IMR-90 (cell line): ENCODE data around the gene RPGR. TPM values are rescaled to one million over a fixed set of nuclear protein-coding genes. Genes with fewer than 3 reads are reported as not detected.
A peak's percentile ranks its signal among the peaks of the same experiment; 100 is the strongest.

Source experiments
- ATAC-seq: fragments of 200-7000 bp; cut with Tn5 transposase; 2 replicates; pipeline ENCODE4 v1.9.1; 2020; ENCODE audit warnings: low read depth, mild to moderate bottlenecking, moderate library complexity
- BruUV-seq: library from RNA; stranded (reverse); fragments of 400-500 nt; replicated peaks from 2 replicates; lab custom pipeline; 2021; lab: Mats Ljungman, UMichigan
- CTCF ChIA-PET: fragments of 300-600 bp; formaldehyde crosslinking; extraction: SDS; loops from one replicate; lab custom pipeline; 2021; ENCODE audit warnings: antibody characterized with exemption; lab: Yijun Ruan, JAX
- POLR2A ChIA-PET: fragments of 300-600 bp; sonication (Branson Sonifier 250); formaldehyde crosslinking; loops from one replicate; lab custom pipeline; 2022; ENCODE audit warnings: antibody characterized with exemption; ENCODE audit not compliant: unreplicated experiment; lab: Charles Lee
- DNase-seq: peaks from one replicate; pipeline ENCODE4 v3.0.0; 2013
- H2AFZ ChIP-seq: replicated peaks from 2 replicates; pipeline ENCODE3; 2013; ENCODE audit warnings: low read length, mild to moderate bottlenecking; ENCODE audit not compliant: poor library complexity
- H2AK5ac ChIP-seq: 2 replicates; pipeline ENCODE4 v1.6.1; 2013; ENCODE audit warnings: low read depth, low read length, inconsistent platforms
- H2AK9ac ChIP-seq: replicated peaks from 2 replicates; pipeline ENCODE3; 2013; ENCODE audit warnings: mild to moderate bottlenecking, low read depth, low read length, moderate library complexity; ENCODE audit not compliant: poor library complexity
- H2BK120ac ChIP-seq: 2 replicates; pipeline ENCODE4 v1.6.1; 2013; ENCODE audit warnings: low read depth, low read length, inconsistent platforms
- H2BK15ac ChIP-seq: 3 replicates; pipeline ENCODE4 v1.6.1; 2013; ENCODE audit warnings: low read depth, low read length, inconsistent platforms
- H2BK20ac ChIP-seq: 2 replicates; pipeline ENCODE4 v1.6.1; 2013; ENCODE audit warnings: low read depth, mild to moderate bottlenecking, inconsistent platforms, low read length, moderate library complexity
- H2BK5ac ChIP-seq: 2 replicates; pipeline ENCODE4 v1.6.1; 2013; ENCODE audit warnings: mild to moderate bottlenecking, low read depth, low read length, inconsistent platforms; ENCODE audit not compliant: poor library complexity, severe bottlenecking
- H3K14ac ChIP-seq: replicated peaks from 2 replicates; pipeline ENCODE4 v1.6.1; 2013; ENCODE audit warnings: low read depth, low read length, inconsistent platforms
- H3K18ac ChIP-seq: 2 replicates; pipeline ENCODE4 v1.6.1; 2013; ENCODE audit warnings: low read depth, low read length, control low read depth
- H3K23ac ChIP-seq: 2 replicates; pipeline ENCODE4 v1.6.1; 2013; ENCODE audit warnings: low read depth, low read length, inconsistent platforms
- H3K27ac ChIP-seq: 2 replicates; pipeline ENCODE4 v1.5.1; 2013; ENCODE audit warnings: mild to moderate bottlenecking, control low read depth, low read length; ENCODE audit not compliant: insufficient read depth
- H3K27me3 ChIP-seq: 2 replicates; pipeline ENCODE4 v1.6.1; 2013; ENCODE audit warnings: low read length; ENCODE audit not compliant: control insufficient read depth, insufficient read depth
- H3K36me3 ChIP-seq: 2 replicates; pipeline ENCODE4 v1.6.1; 2013; ENCODE audit warnings: low read length, mixed read lengths; ENCODE audit not compliant: control insufficient read depth, insufficient read depth
- H3K4ac ChIP-seq: 2 replicates; pipeline ENCODE4 v1.6.1; 2013; ENCODE audit warnings: low read depth, low read length, inconsistent platforms
- H3K4me1 ChIP-seq: 2 replicates; pipeline ENCODE4 v1.6.1; 2013; ENCODE audit warnings: low read length, mixed read lengths; ENCODE audit not compliant: control insufficient read depth, insufficient read depth
- H3K4me2 ChIP-seq: 2 replicates; pipeline ENCODE4 v1.6.1; 2013; ENCODE audit warnings: low read depth, mild to moderate bottlenecking, control low read depth, low read length, moderate library complexity
- H3K4me3 ChIP-seq: 2 replicates; pipeline ENCODE4 v1.5.1; 2013; ENCODE audit warnings: low read depth, mild to moderate bottlenecking, control low read depth, low read length, moderate library complexity; ENCODE audit not compliant: insufficient read depth
- H3K56ac ChIP-seq: 2 replicates; pipeline ENCODE4 v1.6.1; 2013; ENCODE audit warnings: low read length, inconsistent platforms; ENCODE audit not compliant: insufficient read depth; ENCODE audit errors: extremely low read depth
- H3K79me1 ChIP-seq, 2 experiments: 2 replicates each; pipeline ENCODE4 v1.6.1; 2013; ENCODE audit warnings: low read length in 2 of 2, inconsistent platforms in 1 of 2, low read depth in 1 of 2
- H3K9ac ChIP-seq: 2 replicates; pipeline ENCODE4 v1.6.1; 2013; ENCODE audit warnings: low read depth, low read length, control low read depth
- H3K9me1 ChIP-seq: 2 replicates; pipeline ENCODE4 v1.6.1; 2013; ENCODE audit warnings: low read length, inconsistent platforms; ENCODE audit not compliant: insufficient read depth
- H3K9me3 ChIP-seq: 2 replicates; pipeline ENCODE4 v1.6.1; 2013; ENCODE audit warnings: low read length; ENCODE audit not compliant: control insufficient read depth, insufficient read depth
- H4K20me1 ChIP-seq: 2 replicates; pipeline ENCODE4 v1.6.1; 2013; ENCODE audit warnings: low read length, inconsistent platforms; ENCODE audit not compliant: insufficient read depth
- H4K5ac ChIP-seq: 2 replicates; pipeline ENCODE4 v1.6.1; 2013; ENCODE audit warnings: mild to moderate bottlenecking, low read depth, low read length, control low read depth
- H4K8ac ChIP-seq, 2 experiments: 2 replicates each; pipeline ENCODE4 v1.6.1; 2013; ENCODE audit warnings: low read depth in 2 of 2, low read length in 2 of 2, control low read depth in 1 of 2, inconsistent platforms in 1 of 2
- H4K91ac ChIP-seq: 2 replicates; pipeline ENCODE4 v1.6.1; 2013; ENCODE audit warnings: low read depth, low read length, inconsistent platforms; ENCODE audit not compliant: insufficient read depth
- CEBPB ChIP-seq: IDR thresholded peaks from 2 replicates; pipeline ENCODE4 v1.6.1; 2012; ENCODE audit warnings: low read depth, low read length, improper control_type of control experiment
- CHD1 ChIP-seq: IDR thresholded peaks from 2 replicates; pipeline ENCODE4 v1.6.1; 2012; ENCODE audit warnings: low read depth, low read length, improper control_type of control experiment
- MAFK ChIP-seq: IDR thresholded peaks from 2 replicates; pipeline ENCODE4 v1.6.1; 2012; ENCODE audit warnings: low read depth, low read length, improper control_type of control experiment
- MXI1 ChIP-seq: IDR thresholded peaks from 2 replicates; pipeline ENCODE4 v1.6.1; 2012; ENCODE audit warnings: low read depth, mild to moderate bottlenecking, low read length, moderate library complexity, borderline replicate concordance
- POLR2A ChIP-seq: IDR thresholded peaks from 2 replicates; pipeline ENCODE4 v1.6.1; 2012; ENCODE audit warnings: mild to moderate bottlenecking, low read depth, low read length
- WGBS, 2 experiments: methylation state at CpG; one replicate each; pipeline versions ENCODE4 v1.1.5 to v1.1.7; 2013; ENCODE audit warnings: missing lambda C conversion rate in 2 of 2; ENCODE audit not compliant: insufficient read length in 1 of 2; ENCODE audit errors: extremely low coverage in 2 of 2; 5-methylcytosine and 5-hydroxymethylcytosine counted together
- dilution Hi-C: fragments of 300-500 bp; cut with HindIII; formaldehyde crosslinking; loops from one replicate; pipeline ENCODE4 v1.14.3; 2018; ENCODE audit warnings: low sequenced_read_pairs; ENCODE audit not compliant: unreplicated experiment
- in situ Hi-C: fragments of 300-500 bp; cut with MboI; formaldehyde crosslinking; loops from 3 replicates; pipeline ENCODE4 v1.14.3; 2019; ENCODE audit warnings: low sequenced_read_pairs, inconsistent platforms, mixed read lengths
- intact Hi-C: fragments of 100-400 bp; cut with micrococcal nuclease; formaldehyde crosslinking; loops from 2 replicates; pipeline ENCODE4 v1.10.0; 2022
- polyA plus RNA-seq, 3 experiments: library from polyadenylated mRNA; depleted of rRNA; stranded (reverse); fragments of >200 nt; gene quantifications; 2 replicates each; pipeline ENCODE4 v1.2.3, GENCODE V29; 2012; ENCODE audit warnings: low replicate concordance in 1 of 3
- total RNA-seq: library from RNA; depleted of rRNA; stranded (reverse); fragments of >200 nt; gene quantifications from 2 replicates; pipeline ENCODE4 v1.2.3, GENCODE V29; 2012

The RPGR gene
- total and polyA plus RNA-seq, 2 of the 4 experiments (the other 2 are of a cell fraction) = 2.2 to 3.8 TPM

GRCh38 chrX:38346150-38346549 is 18.8 kb upstream of the RPGR start:
- TF ChIP-seq MXI1 (no peak), POLR2A (no peak), CEBPB (no peak), MAFK (peak; percentile 76), CHD1 (no peak)
- Histone ChIP-seq H2BK20ac (no peak overlapping the region), H3K4me3 (no peak overlapping the region), H3K23ac (no peak overlapping the region), H3K9me1 (no peaks in the 10 kb centered on the region), H3K56ac (no peak overlapping the region), H3K79me1 (no peaks in the 10 kb centered on the region), H4K20me1 (no peaks in the 10 kb centered on the region), H2BK5ac (no peak overlapping the region), H3K9ac (no peak overlapping the region), H3K4me1 (no peaks in the 10 kb centered on the region), H3K14ac (no peak overlapping the region), H2AK9ac (no peak overlapping the region), H4K5ac (no peak overlapping the region), H2BK15ac (no peak overlapping the region), H3K4me2 (no peak overlapping the region), H2AFZ (no peak overlapping the region), H2AK5ac (no peak overlapping the region), H4K8ac (no peak overlapping the region), H2BK120ac (no peak overlapping the region), H4K91ac (no peak overlapping the region), H3K36me3 (no peaks in the 10 kb centered on the region), H3K4ac (no peak overlapping the region), H3K27ac (no peak overlapping the region), H3K18ac (no peak overlapping the region), H3K9me3 (no peaks in the 10 kb centered on the region), H3K27me3 (peaks cover 5% of the 10 kb centered on the region)
- no CpG with 5 or more reads among the region's 5 CpGs for WGBS, 2 experiments
- dilution Hi-C loops = no loop called here
- POLR2A ChIA-PET = no interaction called here
- DNase-seq = no peak
- in situ Hi-C loops = no loop called here
- CTCF ChIA-PET = no interaction called here
- intact Hi-C loops = no loop called here
- ATAC-seq = no peak
- BruUV-seq = no TSS peak
